ENCODE data around the gene LRBA.

DNA sequence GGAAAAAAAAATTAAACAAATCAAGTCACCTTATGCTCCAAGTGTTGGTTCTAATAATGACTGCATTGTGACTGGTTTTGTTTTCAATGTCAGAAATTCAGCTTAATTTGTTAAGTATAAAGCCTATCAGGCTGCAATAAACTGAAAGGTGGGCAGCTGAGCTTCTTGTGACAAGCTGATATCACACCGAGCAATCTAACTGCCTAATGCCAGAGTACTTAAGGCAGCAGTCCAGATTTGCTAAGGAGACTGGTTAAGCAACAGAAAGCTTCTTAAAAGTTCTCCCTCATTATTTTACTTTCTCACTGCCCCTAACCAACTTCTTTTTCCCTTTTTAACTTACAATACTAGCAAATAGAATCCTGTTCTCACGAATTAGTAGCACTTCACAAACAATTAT, 232.2 kb downstream of the LRBA start:
- no peak for TF ChIP-seq CTCF (IDR thresholded peaks at IDR 0.05; ENCODE audit: low read depth, low read length, poor library complexity, severe bottlenecking)
- no peak for TF ChIP-seq EZH2phosphoT487 (IDR thresholded peaks at IDR 0.05; ENCODE audit: borderline replicate concordance, low read length)
